ENCODE data around the gene RLF. TPM values are rescaled to one million over a fixed set of nuclear protein-coding genes. Genes with fewer than 3 reads are reported as not detected.

RLF gene
- total and polyA plus RNA-seq, 2 of the 8 experiments (the other 6 are each of a cell fraction or from before 2014, with no cell fraction given) = 4.2 to 18.0 TPM

GRCh38 chr1:40122855-40123254 is 38.3 kb upstream of the RLF start (continued):
- TF ChIP-seq, protein P1, sequence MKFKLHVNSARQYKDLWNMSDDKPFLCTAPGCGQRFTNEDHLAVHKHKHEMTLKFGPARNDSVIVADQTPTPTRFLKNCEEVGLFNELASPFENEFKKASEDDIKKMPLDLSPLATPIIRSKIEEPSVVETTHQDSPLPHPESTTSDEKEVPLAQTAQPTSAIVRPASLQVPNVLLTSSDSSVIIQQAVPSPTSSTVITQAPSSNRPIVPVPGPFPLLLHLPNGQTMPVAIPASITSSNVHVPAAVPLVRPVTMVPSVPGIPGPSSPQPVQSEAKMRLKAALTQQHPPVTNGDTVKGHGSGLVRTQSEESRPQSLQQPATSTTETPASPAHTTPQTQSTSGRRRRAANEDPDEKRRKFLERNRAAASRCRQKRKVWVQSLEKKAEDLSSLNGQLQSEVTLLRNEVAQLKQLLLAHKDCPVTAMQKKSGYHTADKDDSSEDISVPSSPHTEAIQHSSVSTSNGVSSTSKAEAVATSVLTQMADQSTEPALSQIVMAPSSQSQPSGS (IDR thresholded peaks at IDR 0.05; ENCODE audit: low read length) = no peak
